ENCODE results near the gene BAZ2B.
"Not testable (repeated sequence)": the region's sequence is repeated elsewhere in the genome, so short reads cannot be mapped to it uniquely, and the experiment has no call there.

Gene BAZ2B

DNA sequence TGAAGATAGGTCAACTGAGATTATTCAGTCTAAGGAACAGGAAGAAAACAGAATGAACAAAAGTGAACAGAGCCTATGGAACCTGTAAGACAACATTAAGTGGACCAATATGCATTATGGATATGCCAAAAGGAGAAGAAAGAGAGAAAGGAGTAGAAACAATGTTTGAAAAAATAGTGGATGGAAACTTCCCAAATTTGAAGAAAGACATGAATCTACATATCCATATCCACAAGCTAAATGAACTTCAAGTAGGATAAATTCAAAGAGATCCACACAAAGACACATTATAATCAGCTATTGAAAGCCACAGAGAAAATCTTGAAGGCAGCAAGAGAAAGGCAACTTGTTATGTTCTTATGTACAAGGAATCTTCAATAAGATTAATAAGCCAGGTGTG is 74.2 kb downstream of the BAZ2B start:
- Histone ChIP-seq H3K36me3 (ENCODE audit: control insufficient read depth, insufficient read depth, low read length) (no peaks in the 10 kb centered on the region), H3K4me3 (replicated peaks; ENCODE audit: low read depth, low read length) (no peak overlapping the region), H3K27me3 (replicated peaks; ENCODE audit: control insufficient read depth, insufficient read depth, low read length) (no peaks in the 10 kb centered on the region)
- no peak for DNase-seq (ENCODE audit: extremely low read depth, insufficient read length)
- TF ChIP-seq, protein P1, sequence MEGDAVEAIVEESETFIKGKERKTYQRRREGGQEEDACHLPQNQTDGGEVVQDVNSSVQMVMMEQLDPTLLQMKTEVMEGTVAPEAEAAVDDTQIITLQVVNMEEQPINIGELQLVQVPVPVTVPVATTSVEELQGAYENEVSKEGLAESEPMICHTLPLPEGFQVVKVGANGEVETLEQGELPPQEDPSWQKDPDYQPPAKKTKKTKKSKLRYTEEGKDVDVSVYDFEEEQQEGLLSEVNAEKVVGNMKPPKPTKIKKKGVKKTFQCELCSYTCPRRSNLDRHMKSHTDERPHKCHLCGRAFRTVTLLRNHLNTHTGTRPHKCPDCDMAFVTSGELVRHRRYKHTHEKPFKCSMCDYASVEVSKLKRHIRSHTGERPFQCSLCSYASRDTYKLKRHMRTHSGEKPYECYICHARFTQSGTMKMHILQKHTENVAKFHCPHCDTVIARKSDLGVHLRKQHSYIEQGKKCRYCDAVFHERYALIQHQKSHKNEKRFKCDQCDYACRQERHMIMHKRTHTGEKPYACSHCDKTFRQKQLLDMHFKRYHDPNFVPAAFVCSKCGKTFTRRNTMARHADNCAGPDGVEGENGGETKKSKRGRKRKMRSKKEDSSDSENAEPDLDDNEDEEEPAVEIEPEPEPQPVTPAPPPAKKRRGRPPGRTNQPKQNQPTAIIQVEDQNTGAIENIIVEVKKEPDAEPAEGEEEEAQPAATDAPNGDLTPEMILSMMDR (IDR thresholded peaks at IDR 0.05; ENCODE audit: insufficient read depth, low read length, poor library complexity, severe bottlenecking), result no peak

DNA sequence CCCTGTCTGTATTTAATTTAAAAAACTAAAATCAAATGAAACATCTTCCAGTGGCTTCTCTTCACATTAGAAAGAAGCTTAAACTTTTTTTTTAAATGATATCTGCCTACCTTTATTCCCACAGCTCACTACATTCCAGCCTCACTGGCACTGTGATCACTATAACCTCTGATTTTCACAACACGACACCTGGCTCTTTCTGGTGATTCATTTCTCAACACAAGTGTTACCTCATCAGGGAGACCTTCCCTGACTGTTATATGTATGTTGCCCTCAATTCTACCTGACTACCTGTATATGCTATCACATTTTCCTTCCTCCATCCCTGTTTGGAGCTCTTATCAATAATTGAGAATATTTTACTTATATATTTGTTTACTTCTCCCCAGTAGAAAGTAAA is 76.6 kb downstream of the BAZ2B start:
- Histone ChIP-seq H3K27me3 (replicated peaks; ENCODE audit: control insufficient read depth, insufficient read depth, low read length) (no peaks in the 10 kb centered on the region), H3K36me3 (ENCODE audit: control insufficient read depth, insufficient read depth, low read length) (no peaks in the 10 kb centered on the region), H3K4me3 (replicated peaks; ENCODE audit: low read depth, low read length) (no peak overlapping the region)
- no peak for DNase-seq (ENCODE audit: extremely low read depth, insufficient read length)
- TF ChIP-seq, protein P1 (IDR thresholded peaks at IDR 0.05; ENCODE audit: insufficient read depth, low read length, poor library complexity, severe bottlenecking), result no peak

DNA sequence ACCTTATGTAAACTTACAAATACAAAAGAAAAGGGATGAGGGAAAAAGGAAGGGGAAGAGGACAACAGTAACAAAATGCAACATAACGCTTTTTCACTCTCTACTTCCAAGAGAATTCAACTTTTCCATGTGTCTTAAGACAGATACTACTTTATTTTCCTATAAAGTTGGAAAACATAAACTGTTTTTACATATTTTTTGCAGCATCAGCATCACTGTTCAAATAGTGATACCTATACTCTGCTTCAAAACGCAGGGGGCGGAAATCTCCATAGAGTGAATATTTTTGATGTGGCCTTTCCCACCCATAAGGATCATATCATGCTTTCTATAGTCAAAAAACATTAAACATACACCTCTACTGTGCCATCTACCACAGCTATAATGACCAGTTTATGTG is 77.5 kb downstream of the BAZ2B start:
- Histone ChIP-seq H3K27me3 (replicated peaks; ENCODE audit: control insufficient read depth, insufficient read depth, low read length) (no peaks in the 10 kb centered on the region), H3K4me3 (replicated peaks; ENCODE audit: low read depth, low read length) (no peak overlapping the region), H3K36me3 (ENCODE audit: control insufficient read depth, insufficient read depth, low read length) (no peaks in the 10 kb centered on the region)
- DNase-seq (ENCODE audit: extremely low read depth, insufficient read length), result no peak
- TF ChIP-seq, protein P1 (IDR thresholded peaks at IDR 0.05; ENCODE audit: insufficient read depth, low read length, poor library complexity, severe bottlenecking), result no peak

DNA sequence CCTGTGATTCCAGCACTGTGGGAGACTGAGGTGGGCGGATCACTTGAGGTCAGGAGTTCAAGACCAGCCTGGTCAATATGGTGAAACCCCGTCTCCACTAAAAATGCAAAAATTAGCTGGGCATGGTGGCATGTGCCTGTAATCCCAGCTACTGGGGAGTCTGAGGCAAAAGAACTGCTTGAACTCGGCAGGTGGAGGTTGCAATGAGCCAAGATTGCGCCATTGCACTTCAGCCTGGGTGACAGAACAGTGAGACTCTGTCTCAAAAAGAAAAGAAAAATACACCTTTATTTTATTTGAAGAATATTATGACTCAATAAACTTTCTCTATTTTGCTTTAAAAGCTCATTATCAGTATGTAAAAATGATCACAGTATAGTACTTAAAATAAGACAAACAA is 81.1 kb downstream of the BAZ2B start:
- not testable (repeated sequence) for DNase-seq (ENCODE audit: extremely low read depth, insufficient read length); H3K4me3 ChIP-seq (replicated peaks; ENCODE audit: low read depth, low read length); H3K27me3 ChIP-seq (replicated peaks; ENCODE audit: control insufficient read depth, insufficient read depth, low read length); H3K36me3 ChIP-seq (ENCODE audit: control insufficient read depth, insufficient read depth, low read length)

DNA sequence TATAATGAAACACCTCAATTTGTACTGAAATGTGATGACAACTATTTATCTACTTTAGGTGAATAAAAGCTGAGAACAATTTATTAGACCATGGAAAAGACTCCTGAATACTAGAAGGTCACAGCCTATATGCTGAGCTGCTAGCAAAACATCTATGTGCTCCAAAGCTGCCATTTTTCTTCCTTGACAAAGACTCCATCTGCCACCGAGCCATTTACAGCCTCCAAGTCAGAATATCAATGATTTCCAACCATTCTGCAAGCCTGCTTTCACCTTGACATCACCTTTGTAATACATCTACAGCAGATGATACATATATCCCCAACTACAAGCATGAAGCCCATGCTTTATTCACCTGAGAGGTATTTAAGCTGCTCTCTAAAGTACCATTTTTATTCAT is 84.9 kb downstream of the BAZ2B start:
- DNase-seq (ENCODE audit: extremely low read depth, insufficient read length), result no peak
- no peaks in the 10 kb centered on the region for H3K27me3 ChIP-seq (replicated peaks; ENCODE audit: control insufficient read depth, insufficient read depth, low read length)
- TF ChIP-seq, protein P1 (IDR thresholded peaks at IDR 0.05; ENCODE audit: insufficient read depth, low read length, poor library complexity, severe bottlenecking), result no peak
- no peaks in the 10 kb centered on the region for H3K36me3 ChIP-seq (ENCODE audit: control insufficient read depth, insufficient read depth, low read length)
- no peak overlapping the region for H3K4me3 ChIP-seq (replicated peaks; ENCODE audit: low read depth, low read length)

DNA sequence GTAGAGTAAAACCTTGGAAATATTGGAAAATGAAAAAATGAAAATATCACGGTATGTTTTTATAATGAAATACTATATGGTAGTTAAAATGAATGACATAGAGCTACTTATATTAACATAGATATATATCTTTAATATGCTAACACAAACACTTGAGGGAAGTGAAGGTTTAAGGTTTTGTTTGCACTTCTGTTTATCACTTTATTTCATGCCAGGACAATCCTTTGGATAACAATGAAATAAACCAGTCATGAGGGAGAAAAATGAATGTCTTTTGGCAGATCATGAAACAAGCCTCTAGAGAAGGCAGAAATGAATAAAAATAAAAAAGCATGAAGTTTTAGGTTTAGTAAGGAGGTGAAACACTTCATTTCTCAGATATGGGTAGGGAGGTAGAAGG is 89.9 kb downstream of the BAZ2B start:
- Histone ChIP-seq H3K36me3 (ENCODE audit: control insufficient read depth, insufficient read depth, low read length) (no peaks in the 10 kb centered on the region), H3K4me3 (replicated peaks; ENCODE audit: low read depth, low read length) (no peak overlapping the region), H3K27me3 (replicated peaks; ENCODE audit: control insufficient read depth, insufficient read depth, low read length) (no peaks in the 10 kb centered on the region)
- TF ChIP-seq, protein P1 (IDR thresholded peaks at IDR 0.05; ENCODE audit: insufficient read depth, low read length, poor library complexity, severe bottlenecking), result no peak
- no peak for DNase-seq (ENCODE audit: extremely low read depth, insufficient read length)

Measured in GM06990 (cell line).